ENCODE measurements around the gene AIDA. TPM values are rescaled to one million over a fixed set of nuclear protein-coding genes. Genes with fewer than 3 reads are reported as not detected.
A peak's percentile ranks its signal among the peaks of the same experiment; 100 is the strongest.

Gene AIDA
- total and polyA plus RNA-seq, 2 experiments from 2014 or later: 25.7 to 34.4 TPM

DNA sequence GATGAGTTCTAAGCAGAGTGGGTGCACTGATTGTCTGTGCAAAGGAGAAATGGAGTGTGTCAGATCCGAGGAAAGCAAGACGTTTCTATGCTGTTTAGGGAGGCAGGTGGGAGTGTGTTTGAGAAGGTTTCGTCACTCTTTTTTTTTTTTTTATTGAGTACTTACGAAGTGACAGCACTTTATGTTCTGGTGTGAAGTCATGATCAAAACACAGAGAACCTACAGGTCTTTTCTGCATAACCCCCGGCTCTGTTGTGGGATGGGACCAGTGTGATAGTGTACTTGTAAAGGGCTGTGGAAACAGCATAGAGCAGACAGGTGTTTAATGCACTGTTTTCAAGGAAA, 67.7 kb downstream of the AIDA start:
- H3K36me3 ChIP-seq (replicated peaks; ENCODE audit: insufficient read depth, low read depth): no peaks in the 10 kb centered on the region
- H3K4me1 ChIP-seq (ENCODE audit: insufficient read depth): peaks cover 10% of the 10 kb centered on the region

DNA sequence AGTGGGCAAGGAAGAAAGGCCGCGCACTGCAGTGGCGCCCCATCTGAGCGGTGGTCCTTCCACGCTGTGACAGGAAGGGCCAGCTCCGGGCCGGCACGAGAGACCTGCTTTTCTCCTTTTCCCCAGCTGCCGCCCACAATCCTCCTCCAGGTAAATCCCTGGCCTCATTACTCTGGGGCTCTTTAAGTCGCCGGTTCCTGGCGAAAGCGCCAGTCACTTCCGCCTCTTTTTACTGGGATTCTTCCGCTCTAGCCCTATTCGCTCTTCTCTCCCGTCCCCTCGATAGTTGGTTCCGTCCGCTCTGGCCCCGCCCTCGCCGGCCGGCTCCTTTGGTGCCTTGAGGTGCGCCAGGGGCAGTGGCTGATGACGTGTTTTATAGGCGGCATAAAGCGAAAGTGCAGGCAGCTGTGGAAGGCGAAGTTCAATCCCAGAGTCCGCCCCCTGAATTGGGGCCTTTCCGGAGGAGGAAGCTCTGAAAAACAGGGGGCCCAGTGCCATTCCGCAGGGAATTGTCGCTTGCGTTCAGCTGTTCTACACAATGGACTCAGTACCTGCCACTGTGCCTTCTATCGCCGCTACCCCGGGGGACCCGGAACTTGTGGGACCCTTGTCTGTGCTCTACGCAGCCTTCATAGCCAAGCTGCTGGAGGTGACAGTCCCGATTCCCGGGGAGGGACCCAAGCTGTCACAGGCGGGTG, 68.2 kb downstream of the AIDA start:
- Histone ChIP-seq H3K27ac (peak overlapping the region; percentile 98), H3K4me2 (peak overlapping the region; percentile 81), H3K36me3 (replicated peaks; ENCODE audit: insufficient read depth, low read depth) (no peaks in the 10 kb centered on the region), H3K27me3 (no peaks in the 10 kb centered on the region), H3K9me3 (ENCODE audit: low read depth) (no peaks in the 10 kb centered on the region), H2AFZ (peak overlapping the region; percentile 83), H3K4me3 (peak overlapping the region; percentile 73), H3K9me2 (replicated peaks; ENCODE audit: insufficient read depth) (no peaks in the 10 kb centered on the region), H3K4me1 (ENCODE audit: insufficient read depth) (peaks cover 10% of the 10 kb centered on the region), H4K20me1 (ENCODE audit: insufficient read depth, poor library complexity, severe bottlenecking) (no peaks in the 10 kb centered on the region), H3K79me2 (peaks cover 23% of the 10 kb centered on the region)
- DNase-seq (ENCODE audit: low spot score): peak; percentile 99
- TF ChIP-seq, protein P1, sequence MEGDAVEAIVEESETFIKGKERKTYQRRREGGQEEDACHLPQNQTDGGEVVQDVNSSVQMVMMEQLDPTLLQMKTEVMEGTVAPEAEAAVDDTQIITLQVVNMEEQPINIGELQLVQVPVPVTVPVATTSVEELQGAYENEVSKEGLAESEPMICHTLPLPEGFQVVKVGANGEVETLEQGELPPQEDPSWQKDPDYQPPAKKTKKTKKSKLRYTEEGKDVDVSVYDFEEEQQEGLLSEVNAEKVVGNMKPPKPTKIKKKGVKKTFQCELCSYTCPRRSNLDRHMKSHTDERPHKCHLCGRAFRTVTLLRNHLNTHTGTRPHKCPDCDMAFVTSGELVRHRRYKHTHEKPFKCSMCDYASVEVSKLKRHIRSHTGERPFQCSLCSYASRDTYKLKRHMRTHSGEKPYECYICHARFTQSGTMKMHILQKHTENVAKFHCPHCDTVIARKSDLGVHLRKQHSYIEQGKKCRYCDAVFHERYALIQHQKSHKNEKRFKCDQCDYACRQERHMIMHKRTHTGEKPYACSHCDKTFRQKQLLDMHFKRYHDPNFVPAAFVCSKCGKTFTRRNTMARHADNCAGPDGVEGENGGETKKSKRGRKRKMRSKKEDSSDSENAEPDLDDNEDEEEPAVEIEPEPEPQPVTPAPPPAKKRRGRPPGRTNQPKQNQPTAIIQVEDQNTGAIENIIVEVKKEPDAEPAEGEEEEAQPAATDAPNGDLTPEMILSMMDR (IDR thresholded peaks at IDR 0.05; ENCODE audit: poor library complexity): no peak
- TF ChIP-seq EZH2 (IDR thresholded peaks at IDR 0.05; ENCODE audit: borderline replicate concordance): no peak
- TF ChIP-seq EZH2phosphoT487 (IDR thresholded peaks at IDR 0.05; ENCODE audit: low read depth, severe bottlenecking, unreplicated experiment): no peak
- under 1% methylated on average over 42 of the region's 42 CpGs for WGBS (ENCODE audit: low lambda C conversion rate, missing lambda C conversion rate)

More for the DNA sequence above, 67.7 kb downstream of the AIDA start:
- Histone ChIP-seq H3K27ac (peak overlapping the region; percentile 98), H3K9me3 (ENCODE audit: low read depth) (no peaks in the 10 kb centered on the region), H4K20me1 (ENCODE audit: insufficient read depth, poor library complexity, severe bottlenecking) (no peaks in the 10 kb centered on the region), H3K27me3 (no peaks in the 10 kb centered on the region), H3K4me2 (peak overlapping the region; percentile 81), H3K9me2 (replicated peaks; ENCODE audit: insufficient read depth) (no peaks in the 10 kb centered on the region), H2AFZ (peak overlapping the region; percentile 83), H3K4me3 (peak overlapping the region; percentile 73), H3K79me2 (peaks cover 23% of the 10 kb centered on the region)
- TF ChIP-seq, protein P1 (IDR thresholded peaks at IDR 0.05; ENCODE audit: poor library complexity): no peak
- TF ChIP-seq EZH2 (IDR thresholded peaks at IDR 0.05; ENCODE audit: borderline replicate concordance) (no peak), EZH2phosphoT487 (IDR thresholded peaks at IDR 0.05; ENCODE audit: low read depth, severe bottlenecking, unreplicated experiment) (no peak)
- DNase-seq (ENCODE audit: low spot score): no peak
- WGBS (ENCODE audit: low lambda C conversion rate, missing lambda C conversion rate): 10% methylated on average over 5 of the region's 5 CpGs

DNA sequence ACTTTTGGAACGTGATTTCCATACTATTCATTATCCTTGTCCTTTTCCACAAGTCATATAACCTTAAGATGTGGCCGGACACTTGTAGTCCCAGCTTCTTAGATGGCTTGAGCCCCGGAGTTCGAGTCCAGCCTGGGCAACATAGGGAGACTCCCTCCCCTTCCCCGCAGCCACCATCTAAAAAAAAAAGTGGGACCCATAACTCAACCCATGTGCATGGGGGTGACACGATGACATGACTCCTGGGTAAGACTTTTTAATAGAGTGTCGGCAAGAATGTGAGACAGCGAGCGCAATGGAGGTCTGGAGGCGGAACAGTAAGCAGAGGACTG, 68.7 kb downstream of the AIDA start:
- Histone ChIP-seq H3K4me1 (ENCODE audit: insufficient read depth) (peaks cover 10% of the 10 kb centered on the region), H4K20me1 (ENCODE audit: insufficient read depth, poor library complexity, severe bottlenecking) (no peaks in the 10 kb centered on the region), H3K9me3 (ENCODE audit: low read depth) (no peaks in the 10 kb centered on the region), H3K4me3 (peak overlapping the region; percentile 54), H2AFZ (peak overlapping the region; percentile 69), H3K27ac (peak overlapping the region; percentile 98), H3K9me2 (replicated peaks; ENCODE audit: insufficient read depth) (no peaks in the 10 kb centered on the region), H3K27me3 (no peaks in the 10 kb centered on the region), H3K4me2 (peak overlapping the region; percentile 77), H3K79me2 (peaks cover 23% of the 10 kb centered on the region), H3K36me3 (replicated peaks; ENCODE audit: insufficient read depth, low read depth) (no peaks in the 10 kb centered on the region)
- TF ChIP-seq EZH2 (IDR thresholded peaks at IDR 0.05; ENCODE audit: borderline replicate concordance) (no peak), EZH2phosphoT487 (IDR thresholded peaks at IDR 0.05; ENCODE audit: low read depth, severe bottlenecking, unreplicated experiment) (no peak)
- TF ChIP-seq, protein P1 (IDR thresholded peaks at IDR 0.05; ENCODE audit: poor library complexity): no peak
- 20% methylated on average over 10 of the region's 10 CpGs for WGBS (ENCODE audit: low lambda C conversion rate, missing lambda C conversion rate)
- DNase-seq (ENCODE audit: low spot score): no peak

Measured in hepatocyte (in vitro differentiated cells).